K562 (cell line): Measurements from ENCODE around the gene UFL1. TPM values are rescaled to one million over a fixed set of nuclear protein-coding genes. Genes with fewer than 3 reads are reported as not detected.

Experiments used
- ATAC-seq: fragments of 200-7000 bp; cut with Tn5 transposase; 3 replicates; pipeline ENCODE4 v1.9.1; 2020; ENCODE audit warnings: moderate library complexity
- BruUV-seq: library from RNA; stranded (reverse); fragments of 400-500 nt; replicated peaks from 2 replicates; lab custom pipeline; 2021; lab: Mats Ljungman, UMichigan
- CTCF ChIA-PET: fragments of 300-600 bp; formaldehyde crosslinking; extraction: SDS; loops from one replicate; lab custom pipeline; 2021; ENCODE audit warnings: low intra/inter-chr PET ratio; lab: Yijun Ruan, JAX
- POLR2A ChIA-PET: fragments of 300-600, 350-650 bp; sonication (Branson Sonifier 250); formaldehyde crosslinking; extraction: SDS; loops from one replicate; lab custom pipeline; 2021; ENCODE audit warnings: antibody characterized with exemption, inconsistent platforms; lab: Yijun Ruan, JAX
- DNase-seq, 4 experiments: peaks; one replicate each; pipeline versions ENCODE4 v3.0.0 to v3.0.0-alpha.2; 2011 to 2018; ENCODE audit warnings: low spot score in 3 of 4, mixed read lengths in 3 of 4; ENCODE audit errors: extremely low read depth in 1 of 4
- FAIRE-seq: peaks from 2 replicates; lab custom pipeline; 2011; peaks lifted over from hg19 to GRCh38; lab: Jason Lieb, UNC
- H2AFZ ChIP-seq: 2 replicates; pipeline ENCODE4 v1.6.0; 2011; ENCODE audit warnings: low read depth, low read length, control low read depth, inconsistent platforms
- H3K27ac ChIP-seq: fragments of 200-600 bp; 3 replicates; pipeline ENCODE4 v1.8.0; 2011; ENCODE audit warnings: low read depth, mild to moderate bottlenecking, control low read depth, inconsistent platforms, low read length, moderate library complexity, mixed read lengths; ENCODE audit errors: extremely low read depth
- H3K27me3 ChIP-seq, 2 experiments: fragments of 300-600 bp in 1 of 2; 2 replicates in 1 of 2; 3 replicates in 1 of 2; pipeline versions ENCODE4 v1.6.0 to v1.8.0; 2011; ENCODE audit warnings: inconsistent platforms in 2 of 2, low read length in 2 of 2, mild to moderate bottlenecking in 1 of 2, mixed read lengths in 1 of 2, moderate library complexity in 1 of 2; ENCODE audit not compliant: control insufficient read depth in 2 of 2, insufficient read depth in 2 of 2
- H3K36me3 ChIP-seq: fragments of 300-600 bp; 3 replicates; pipeline ENCODE4 v1.8.0; 2011; ENCODE audit warnings: mild to moderate bottlenecking, low read length, inconsistent platforms; ENCODE audit not compliant: control insufficient read depth, insufficient read depth
- H3K4me1 ChIP-seq, 2 experiments: fragments of 200-600 bp in 1 of 2; replicated peaks in 1 of 2; 2 replicates in 1 of 2; 3 replicates in 1 of 2; pipeline versions ENCODE4 v1.5.1 to v1.8.0; 2011; ENCODE audit warnings: inconsistent platforms in 2 of 2, low read length in 2 of 2, mild to moderate bottlenecking in 1 of 2, mixed read lengths in 1 of 2, moderate library complexity in 1 of 2; ENCODE audit not compliant: control insufficient read depth in 2 of 2, insufficient read depth in 2 of 2
- H3K4me2 ChIP-seq: 2 replicates; pipeline ENCODE4 v1.6.1; 2011; ENCODE audit warnings: low read length, control low read depth, inconsistent platforms, mixed read lengths; ENCODE audit not compliant: insufficient read depth
- H3K4me3 ChIP-seq: fragments of 200-600 bp; sonication (generic), shearing (Covaris generic); 2 replicates; pipeline ENCODE4 v1.5.1; 2016; ENCODE audit warnings: control low read depth, inconsistent platforms
- H3K79me2 ChIP-seq: fragments of 200-600 bp; 3 replicates; pipeline ENCODE4 v1.8.0; 2011; ENCODE audit warnings: low read length, inconsistent platforms; ENCODE audit not compliant: control insufficient read depth, insufficient read depth
- H3K9ac ChIP-seq, 2 experiments: 2 replicates each; pipeline versions ENCODE4 v1.6.0 to v1.6.1; 2011; ENCODE audit warnings: low read depth in 2 of 2, low read length in 2 of 2, control low read depth in 1 of 2, inconsistent platforms in 1 of 2, mild to moderate bottlenecking in 1 of 2, mixed read lengths in 1 of 2; ENCODE audit not compliant: insufficient read depth in 1 of 2
- H3K9me1 ChIP-seq: one replicate; pipeline ENCODE4 v1.6.0; 2011; ENCODE audit warnings: inconsistent platforms, mild to moderate bottlenecking, low read length, moderate library complexity; ENCODE audit not compliant: control insufficient read depth, insufficient read depth
- H3K9me3 ChIP-seq: replicated peaks from 2 replicates; pipeline ENCODE4 v1.5.1; 2011; ENCODE audit warnings: low read depth, low read length, inconsistent platforms; ENCODE audit not compliant: control insufficient read depth, insufficient read depth
- H4K20me1 ChIP-seq: replicated peaks from 2 replicates; pipeline ENCODE4 v1.6.1; 2011; ENCODE audit warnings: low read length, inconsistent platforms, mixed read lengths; ENCODE audit not compliant: control insufficient read depth, insufficient read depth
- CBX3 ChIP-seq, 2 experiments: IDR thresholded peaks; 1 replicate in 1 of 2; 2 replicates in 1 of 2; pipeline ENCODE4 v1.6.1; 2012; ENCODE audit warnings: inconsistent platforms in 2 of 2, low read length in 2 of 2, borderline replicate concordance in 1 of 2, control low read depth in 1 of 2
- CLOCK ChIP-seq: fragments of 250-450 bp; sonication (Bioruptor Pico); IDR thresholded peaks from 2 replicates; pipeline ENCODE4 v1.4.0; 2020; ENCODE audit warnings: mild to moderate bottlenecking, moderate library complexity, borderline replicate concordance
- ELF2 ChIP-seq: fragments of 250-450 bp; sonication (Bioruptor Pico); IDR thresholded peaks from 2 replicates; pipeline ENCODE4 v1.5.0; 2021; ENCODE audit warnings: mild to moderate bottlenecking
- MCM2 ChIP-seq: fragments of 450-650 bp; IDR thresholded peaks from 2 replicates; pipeline ENCODE4 v1.6.1; 2017; ENCODE audit warnings: low read depth, mild to moderate bottlenecking
- PKNOX1 ChIP-seq: fragments of 450-650 bp; IDR thresholded peaks from 2 replicates; pipeline ENCODE4 v1.6.1; 2016
- PTBP1 ChIP-seq: fragments of 200-400 bp; formaldehyde crosslinking; IDR thresholded peaks from 2 replicates; pipeline ENCODE4 v1.6.1; 2017; ENCODE audit warnings: low read depth, low read length
- RCOR1 ChIP-seq, 2 experiments: IDR thresholded peaks; 2 replicates each; pipeline ENCODE4 v1.6.1; 2012; ENCODE audit warnings: low read depth in 2 of 2, low read length in 2 of 2, borderline replicate concordance in 1 of 2, improper control_type of control experiment in 1 of 2
- RFX5 ChIP-seq: IDR thresholded peaks from 2 replicates; pipeline ENCODE4 v1.6.1; 2011; ENCODE audit warnings: low read depth, mild to moderate bottlenecking, improper control_type of control experiment, low read length
- SAFB2 ChIP-seq: fragments of 200-400 bp; formaldehyde crosslinking; IDR thresholded peaks from 2 replicates; pipeline ENCODE4 v1.6.1; 2018; ENCODE audit warnings: borderline replicate concordance, low read length, low read depth, moderate library complexity; ENCODE audit not compliant: severe bottlenecking
- ZNF134 ChIP-seq: fragments of 250-450 bp; sonication (Bioruptor Pico); conservative IDR thresholded peaks from 2 replicates; pipeline ENCODE4 v1.4.0; 2020
- in situ Hi-C: fragments of 300-500 bp; cut with MboI; formaldehyde crosslinking; loops from 4 replicates; pipeline ENCODE4 v1.15.0; 2018; ENCODE audit warnings: inconsistent platforms, mixed read lengths
- intact Hi-C: fragments of 100-400 bp; cut with micrococcal nuclease; formaldehyde crosslinking; loops from 2 replicates; pipeline ENCODE4 v1.14.2; 2022
- polyA plus RNA-seq, 8 experiments: library from polyadenylated mRNA; depleted of rRNA in 4 of 8; stranded (reverse) in 5 of 8; unstranded in 3 of 8; fragments of >200 nt; fragmentation: Nextera tagmentation in 2 of 8; fragmentation: Illumina TruSeq in 1 of 8; extraction: Ambion mirVana in 2 of 8; extraction: Trizol in 1 of 8; gene quantifications; 2 replicates each; pipeline versions ENCODE4 v1.2.1 to v1.2.3, GENCODE V29; 2011 to 2014; ENCODE audit warnings: inconsistent platforms in 1 of 8, missing spikeins in 1 of 8
- total RNA-seq, 7 experiments: library from RNA; depleted of rRNA in 6 of 7; stranded (reverse); fragments of >200 nt in 6 of 7; fragmentation: Illumina TruSeq in 2 of 7; extraction: Trizol in 2 of 7; gene quantifications; 2 replicates each; pipeline versions ENCODE4 v1.2.1 to v1.2.3, GENCODE V29; 2011 to 2021; ENCODE audit warnings: low replicate concordance in 1 of 7

The UFL1 gene
- total and polyA plus RNA-seq, 9 of the 15 experiments (the other 6 are each of a cell fraction or from before 2014, with no cell fraction given) = 10.9 to 23.1 (median 18.3) TPM

- Histone ChIP-seq H3K79me2 (no peaks in the 10 kb centered on the region), H3K9ac (no peak overlapping the region), H2AFZ (no peak overlapping the region), H4K20me1 (no peaks in the 10 kb centered on the region), H3K36me3 (no peaks in the 10 kb centered on the region), H3K9me1 (no peaks in the 10 kb centered on the region), H3K4me2 (no peak overlapping the region), H3K9me3 (no peaks in the 10 kb centered on the region), H3K27me3 (no peaks in the 10 kb centered on the region), H3K4me3 (no peak overlapping the region), H3K4me1 (no peaks in the 10 kb centered on the region), H3K27ac (no peak overlapping the region)
- in situ Hi-C loops = no loop called here
- FAIRE-seq = no peak
- BruUV-seq = no TSS peak
- DNase-seq = no peak
- intact Hi-C loops = no loop called here
- ChIA-PET POLR2A (interaction anchor here (1.6 kb wide), 1 partner anchor 12 kb away, joined by 4 read pairs; no protein-coding TSS in a partner anchor), CTCF (no interaction called here)
- no peak for TF ChIP-seq CLOCK (CRISPR knock-in tag)
- TF ChIP-seq CBX3 (IDR thresholded peaks at IDR 0.05; ENCODE audit: borderline replicate concordance in 1 of 2, low read length in 2 of 2) = no peak
- no peak for TF ChIP-seq RFX5
- TF ChIP-seq ELF2 (CRISPR knock-in tag) = no peak
- no peak for TF ChIP-seq PTBP1
- TF ChIP-seq ZNF134 = no peak
- no peak for TF ChIP-seq SAFB2
- TF ChIP-seq RCOR1 (IDR thresholded peaks at IDR 0.05; ENCODE audit: borderline replicate concordance in 1 of 2, low read depth in 2 of 2, low read length in 2 of 2) = no peak
- TF ChIP-seq MCM2 = no peak
- TF ChIP-seq PKNOX1 = no peak
- ATAC-seq = no peak
Measured at GRCh38 chr6:96563853-96564252, 42.2 kb downstream of the UFL1 start.
